ENCODE results near the gene UTRN. TPM values are rescaled to one million over a fixed set of nuclear protein-coding genes. Genes with fewer than 3 reads are reported as not detected.

Gene UTRN
- total RNA-seq, 3 donors from 2014 or later = 88.9 to 107 (median 94.0) TPM

DNA sequence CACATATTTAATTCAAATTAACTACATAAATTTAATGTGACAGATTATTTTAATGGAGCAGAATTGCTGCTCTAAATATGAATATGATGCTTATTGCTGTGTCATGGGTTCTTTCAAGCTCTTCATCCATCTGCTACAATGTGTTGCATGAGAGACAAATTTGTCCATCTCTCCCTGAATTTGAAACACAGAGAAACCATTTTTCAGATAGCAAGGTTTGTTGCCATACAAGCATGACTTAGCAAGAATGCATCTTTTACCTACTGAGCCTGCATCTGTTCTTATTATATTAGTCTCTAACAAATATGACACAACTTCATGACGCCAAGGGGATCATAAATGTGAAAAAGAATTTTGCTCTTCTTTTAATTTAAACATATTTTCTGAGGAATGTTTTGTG is 8.0 kb upstream of the UTRN start:
- no peaks in the 10 kb centered on the region for H3K9me3 ChIP-seq
- ATAC-seq = no peak
- TF ChIP-seq, protein P1, sequence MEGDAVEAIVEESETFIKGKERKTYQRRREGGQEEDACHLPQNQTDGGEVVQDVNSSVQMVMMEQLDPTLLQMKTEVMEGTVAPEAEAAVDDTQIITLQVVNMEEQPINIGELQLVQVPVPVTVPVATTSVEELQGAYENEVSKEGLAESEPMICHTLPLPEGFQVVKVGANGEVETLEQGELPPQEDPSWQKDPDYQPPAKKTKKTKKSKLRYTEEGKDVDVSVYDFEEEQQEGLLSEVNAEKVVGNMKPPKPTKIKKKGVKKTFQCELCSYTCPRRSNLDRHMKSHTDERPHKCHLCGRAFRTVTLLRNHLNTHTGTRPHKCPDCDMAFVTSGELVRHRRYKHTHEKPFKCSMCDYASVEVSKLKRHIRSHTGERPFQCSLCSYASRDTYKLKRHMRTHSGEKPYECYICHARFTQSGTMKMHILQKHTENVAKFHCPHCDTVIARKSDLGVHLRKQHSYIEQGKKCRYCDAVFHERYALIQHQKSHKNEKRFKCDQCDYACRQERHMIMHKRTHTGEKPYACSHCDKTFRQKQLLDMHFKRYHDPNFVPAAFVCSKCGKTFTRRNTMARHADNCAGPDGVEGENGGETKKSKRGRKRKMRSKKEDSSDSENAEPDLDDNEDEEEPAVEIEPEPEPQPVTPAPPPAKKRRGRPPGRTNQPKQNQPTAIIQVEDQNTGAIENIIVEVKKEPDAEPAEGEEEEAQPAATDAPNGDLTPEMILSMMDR (IDR thresholded peaks at IDR 0.05) = no peak
- no peaks in the 10 kb centered on the region for H3K36me3 ChIP-seq (ENCODE audit: low read depth)
- H3K4me3 ChIP-seq = no peak overlapping the region
- no peak for DNase-seq
- H3K4me1 ChIP-seq (ENCODE audit: low read depth) = no peaks in the 10 kb centered on the region
- intact Hi-C loops (cut with DNase I, micrococcal nuclease) = no loop called here

DNA sequence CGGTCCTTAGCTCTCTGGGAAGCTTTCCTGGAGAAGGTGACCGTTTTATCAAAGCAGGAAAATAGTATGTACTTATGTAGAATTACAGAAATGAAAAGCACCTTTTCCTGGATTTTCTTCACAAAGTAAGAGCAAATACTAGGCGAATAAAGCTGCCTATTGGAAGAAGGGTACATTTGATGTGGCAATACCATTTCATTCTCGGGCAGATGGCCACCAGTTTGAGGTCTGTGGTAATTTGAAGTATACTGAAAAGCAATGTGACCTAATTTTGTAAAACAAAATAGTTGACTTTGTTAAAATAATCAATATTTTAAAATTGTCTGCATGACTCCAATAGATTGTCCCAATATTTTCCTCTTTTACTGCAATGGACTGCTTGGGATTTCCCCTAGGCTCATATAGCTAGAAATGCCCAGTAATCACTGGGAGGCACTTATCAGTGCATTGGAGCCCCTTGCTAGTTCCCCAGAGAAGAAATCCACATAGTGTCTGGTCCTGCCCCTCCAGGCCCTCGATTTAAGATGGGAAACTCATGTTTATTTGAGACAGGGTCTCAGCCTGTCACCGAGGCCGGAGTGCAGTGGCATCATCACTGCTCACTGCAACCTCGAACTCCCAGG is 7.4 kb upstream of the UTRN start:
- intact Hi-C loops (cut with DNase I, micrococcal nuclease) = no loop called here
- DNase-seq (no peak), ATAC-seq (no peak)
- Histone ChIP-seq H3K36me3 (ENCODE audit: low read depth) (no peaks in the 10 kb centered on the region), H3K9me3 (no peaks in the 10 kb centered on the region), H3K4me3 (no peak overlapping the region), H3K4me1 (ENCODE audit: low read depth) (no peaks in the 10 kb centered on the region)
- TF ChIP-seq, protein P1 (IDR thresholded peaks at IDR 0.05) = no peak

DNA sequence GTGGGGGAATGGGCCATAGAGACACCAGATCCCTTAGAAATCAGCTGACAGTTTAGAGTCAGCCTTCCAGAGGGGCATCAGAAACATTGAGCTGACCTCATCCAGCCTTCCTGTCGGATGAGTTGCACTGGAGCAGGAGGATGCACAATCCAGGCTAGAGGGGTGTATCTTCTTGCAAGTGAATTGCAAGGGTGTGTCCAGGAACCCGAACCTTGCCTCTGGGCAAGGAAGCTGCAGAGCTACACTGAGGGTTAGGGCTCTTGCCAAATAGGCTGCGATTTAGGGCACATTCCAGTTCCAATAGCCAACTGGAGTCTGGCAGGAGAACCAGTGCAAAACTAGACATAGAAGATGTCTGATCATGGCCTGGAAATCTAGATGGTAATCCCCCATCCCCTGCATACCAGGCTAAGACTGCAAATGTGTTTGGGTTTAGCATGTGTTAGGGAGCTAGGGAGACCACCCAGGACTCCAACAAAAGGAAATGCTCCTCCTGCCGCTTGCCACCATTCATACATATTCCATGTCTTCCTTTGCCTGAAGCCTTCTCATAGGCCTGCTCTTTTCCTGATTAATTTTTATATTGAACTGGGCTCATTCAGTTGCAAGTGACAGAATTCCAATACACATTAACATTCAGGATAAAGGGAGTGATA is 6.3 kb upstream of the UTRN start:
- no peak for DNase-seq
- H3K36me3 ChIP-seq (ENCODE audit: low read depth) = no peaks in the 10 kb centered on the region
- no peak overlapping the region for H3K4me3 ChIP-seq
- intact Hi-C loops (cut with DNase I, micrococcal nuclease) = no loop called here
- ATAC-seq = peak; percentile 73
- H3K9me3 ChIP-seq = no peaks in the 10 kb centered on the region
- TF ChIP-seq, protein P1 (IDR thresholded peaks at IDR 0.05) = no peak
- H3K4me1 ChIP-seq (ENCODE audit: low read depth) = no peaks in the 10 kb centered on the region

DNA sequence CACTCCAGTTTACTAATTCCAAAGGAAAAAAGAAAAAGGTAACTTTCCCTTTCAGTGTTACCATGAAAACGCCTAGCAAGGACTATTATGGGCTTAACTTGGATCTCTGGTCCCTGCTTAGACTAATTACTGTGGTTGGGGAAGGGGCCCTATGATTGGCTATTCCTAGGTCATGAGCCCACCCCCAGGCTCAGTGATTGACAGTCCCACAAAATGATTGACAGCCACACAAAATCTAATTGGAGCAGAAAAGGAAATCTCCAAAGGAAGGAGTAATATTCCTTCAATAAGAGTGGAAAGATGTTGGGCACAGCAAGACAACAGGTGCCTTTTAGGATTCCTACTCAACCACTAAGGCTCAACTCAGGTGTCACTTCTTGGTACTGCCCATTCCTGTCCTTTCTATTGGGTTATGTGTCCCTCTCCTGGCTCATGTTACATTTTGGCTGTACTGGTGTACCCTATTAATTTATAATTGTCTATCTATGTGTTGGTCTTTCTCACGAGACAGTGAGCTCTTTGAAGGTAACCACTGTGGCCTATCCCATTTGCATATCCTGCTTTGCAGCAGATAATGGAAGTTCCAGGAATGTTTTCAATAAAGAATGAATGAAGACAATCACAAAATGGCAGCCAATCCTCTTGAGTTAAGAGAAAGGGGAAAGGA is 5.5 kb upstream of the UTRN start:
- Histone ChIP-seq H3K36me3 (ENCODE audit: low read depth) (no peaks in the 10 kb centered on the region), H3K4me3 (no peak overlapping the region), H3K9me3 (no peaks in the 10 kb centered on the region), H3K4me1 (ENCODE audit: low read depth) (no peaks in the 10 kb centered on the region)
- no peak for ATAC-seq
- TF ChIP-seq, protein P1 (IDR thresholded peaks at IDR 0.05) = no peak
- no peak for DNase-seq
- intact Hi-C loops (cut with DNase I, micrococcal nuclease) = loop anchor here in 1 of 2 donors (10.0 kb wide), 1 partner anchor 65 kb away; no protein-coding TSS in a partner anchor

DNA sequence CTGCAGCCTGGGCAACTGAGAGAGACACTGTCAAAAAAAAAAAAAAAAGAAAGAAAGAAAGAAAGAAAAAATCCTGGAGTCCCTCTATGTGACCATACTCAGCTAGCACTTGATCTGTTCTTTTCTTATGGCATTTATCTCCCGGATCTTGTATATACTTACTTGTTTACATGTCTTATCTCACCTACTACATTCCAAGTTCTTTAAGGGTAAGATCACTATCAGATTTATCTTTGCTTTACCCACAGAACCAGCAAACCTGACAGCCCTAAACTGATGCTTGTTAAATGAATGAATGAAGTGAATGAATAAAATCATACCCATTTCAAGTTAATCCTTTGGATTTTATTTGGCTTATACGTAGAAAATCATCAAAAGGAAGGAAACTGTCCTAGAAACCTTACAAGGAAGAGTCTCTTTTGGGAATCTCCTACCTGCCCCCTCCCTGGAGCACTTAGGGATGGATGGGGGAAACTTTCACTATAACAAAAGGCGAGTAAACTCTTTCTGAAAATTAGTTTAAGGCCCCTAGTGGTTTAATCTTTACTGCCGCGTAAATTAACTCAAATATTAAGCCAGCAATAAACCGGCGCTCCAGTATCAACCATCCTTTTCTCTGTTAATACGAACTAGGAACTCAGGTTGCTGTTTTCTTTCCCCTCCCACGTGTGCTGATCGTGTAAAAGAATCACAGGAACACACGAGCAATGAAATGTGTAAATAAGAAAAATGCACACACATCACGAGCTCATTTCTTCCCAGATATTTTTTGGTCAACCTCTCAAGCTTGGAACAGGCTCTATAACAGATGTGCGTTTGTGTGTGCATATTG is 1.3 kb upstream of the UTRN start:
- Histone ChIP-seq H3K4me3 (no peak overlapping the region), H3K9me3 (no peaks in the 10 kb centered on the region), H3K36me3 (ENCODE audit: low read depth) (no peaks in the 10 kb centered on the region), H3K4me1 (ENCODE audit: low read depth) (peaks cover 5% of the 10 kb centered on the region)
- no peak for ATAC-seq
- intact Hi-C loops (cut with DNase I, micrococcal nuclease) = loop anchor here in 1 of 2 donors (10.0 kb wide), 1 partner anchor 69 kb away; no protein-coding TSS in a partner anchor
- TF ChIP-seq, protein P1 (IDR thresholded peaks at IDR 0.05) = no peak
- no peak for DNase-seq

All from mucosa of descending colon (tissue), 3 donors.